Measurements from ENCODE around the gene ERICH4. TPM values are rescaled to one million over a fixed set of nuclear protein-coding genes. Genes with fewer than 3 reads are reported as not detected.

Gene ERICH4
- total and polyA plus RNA-seq, 3 donors from 2014 or later, result 0.61 to 1.8 TPM; not detected in 1

- Histone ChIP-seq H3K4me1 (peaks cover 3% of the 10 kb centered on the region), H3K27me3 (no peaks in the 10 kb centered on the region), H3K4me3 (no peak overlapping the region), H3K36me3 (ENCODE audit: low read depth, missing control alignments) (no peaks in the 10 kb centered on the region), H3K27ac (no peak overlapping the region), H3K9me3 (no peaks in the 10 kb centered on the region)
- peak; percentile 63 for DNase-seq
- 68 to 69% methylated on average over 4 of the region's 4 CpGs for WGBS, 2 donors
- intact Hi-C loops (cut with DNase I; ENCODE audit: low total_unique reads), result no loop called here
- TF ChIP-seq CTCF (IDR thresholded peaks at IDR 0.05) (no peak), POLR2A (IDR thresholded peaks at IDR 0.05) (no peak)
Measured at GRCh38 chr19:41409288-41409687, 33.7 kb upstream of the ERICH4 start.

GRCh38 chr19:41410336-41411054 is 32.5 kb upstream of the ERICH4 start:
- Histone ChIP-seq H3K36me3 (ENCODE audit: low read depth, missing control alignments) (no peaks in the 10 kb centered on the region), H3K4me1 (peaks cover 3% of the 10 kb centered on the region)

GRCh38 chr19:41411100-41411967 is 31.6 kb upstream of the ERICH4 start:
- Histone ChIP-seq H3K4me1 (peaks cover 3% of the 10 kb centered on the region), H3K9me3 (no peaks in the 10 kb centered on the region), H3K36me3 (ENCODE audit: low read depth, missing control alignments) (no peaks in the 10 kb centered on the region), H3K27me3 (no peaks in the 10 kb centered on the region), H3K27ac (no peak overlapping the region), H3K4me3 (no peak overlapping the region)
- TF ChIP-seq CTCF (IDR thresholded peaks at IDR 0.05), result no peak
- no peak for TF ChIP-seq POLR2A (IDR thresholded peaks at IDR 0.05)
- intact Hi-C loops (cut with DNase I; ENCODE audit: low total_unique reads), result no loop called here
- no peak for DNase-seq
- 61 to 66% methylated on average over 9 of the region's 9 CpGs for WGBS, 2 donors

More at GRCh38 chr19:41410336-41411054, 32.5 kb upstream of the ERICH4 start:
- H3K9me3 ChIP-seq, result no peaks in the 10 kb centered on the region
- TF ChIP-seq POLR2A (IDR thresholded peaks at IDR 0.05) (no peak), CTCF (IDR thresholded peaks at IDR 0.05) (no peak)
- H3K27ac ChIP-seq, result no peak overlapping the region
- intact Hi-C loops (cut with DNase I; ENCODE audit: low total_unique reads), result no loop called here
- no peak for DNase-seq
- WGBS, 2 donors, result 84 to 89% methylated on average over 14 to 23 of the region's 23 CpGs
- H3K4me3 ChIP-seq, result no peak overlapping the region
- no peaks in the 10 kb centered on the region for H3K27me3 ChIP-seq

- no peaks in the 10 kb centered on the region for H3K27me3 ChIP-seq
- no peaks in the 10 kb centered on the region for H3K9me3 ChIP-seq
- DNase-seq, result no peak
- H3K4me3 ChIP-seq, result no peak overlapping the region
- TF ChIP-seq POLR2A (IDR thresholded peaks at IDR 0.05), result no peak
- no peak for TF ChIP-seq CTCF (IDR thresholded peaks at IDR 0.05)
- H3K27ac ChIP-seq, result no peak overlapping the region
- intact Hi-C loops (cut with DNase I; ENCODE audit: low total_unique reads), result no loop called here
- WGBS, 2 donors, result 56 to 74% methylated on average over 10 to 11 of the region's 11 CpGs
- H3K4me1 ChIP-seq, result peaks cover 3% of the 10 kb centered on the region
- no peaks in the 10 kb centered on the region for H3K36me3 ChIP-seq (ENCODE audit: low read depth, missing control alignments)
Measured at GRCh38 chr19:41411968-41412265, 31.0 kb upstream of the ERICH4 start.
